Calu3 (cell line): ENCODE results near the gene SEMA4C. TPM values are rescaled to one million over a fixed set of nuclear protein-coding genes. Genes with fewer than 3 reads are reported as not detected.

Experiments
- BruUV-seq: library from RNA; stranded (reverse); fragments of 400-500 nt; replicated peaks from 2 replicates; lab custom pipeline; 2021; lab: Mats Ljungman, UMichigan
- CTCF ChIA-PET: fragments of 300-600 bp; sonication (Branson Sonifier 250); formaldehyde crosslinking; loops from one replicate; lab custom pipeline; 2022; ENCODE audit warnings: antibody characterized with exemption; lab: Charles Lee
- DNase-seq: peaks from one replicate; pipeline ENCODE4 v3.0.0; 2022
- H3K27ac Mint-ChIP-seq: one replicate; pipeline ENCODE4 v1.8.0; 2022; ENCODE audit warnings: mixed read lengths; ENCODE audit not compliant: unreplicated experiment
- H3K27me3 Mint-ChIP-seq: one replicate; pipeline ENCODE4 v1.8.0; 2022; ENCODE audit warnings: mixed read lengths; ENCODE audit not compliant: unreplicated experiment
- H3K36me3 Mint-ChIP-seq: one replicate; pipeline ENCODE4 v1.8.0; 2022; ENCODE audit warnings: mild to moderate bottlenecking, moderate library complexity, mixed read lengths; ENCODE audit not compliant: insufficient read depth, unreplicated experiment
- H3K4me1 Mint-ChIP-seq: one replicate; pipeline ENCODE4 v1.8.0; 2022; ENCODE audit warnings: mild to moderate bottlenecking, low read depth, mixed read lengths; ENCODE audit not compliant: unreplicated experiment
- H3K4me3 Mint-ChIP-seq: one replicate; pipeline ENCODE4 v1.8.0; 2022; ENCODE audit warnings: mild to moderate bottlenecking, low read depth, moderate library complexity, mixed read lengths; ENCODE audit not compliant: unreplicated experiment
- H3K9me3 Mint-ChIP-seq: one replicate; pipeline ENCODE4 v1.8.0; 2022; ENCODE audit warnings: low read depth, mixed read lengths; ENCODE audit not compliant: unreplicated experiment
- CTCF ChIP-seq: fragments of 200-600 bp; IDR thresholded peaks from one replicate; pipeline ENCODE4 v1.8.0; 2022; ENCODE audit warnings: antibody characterized with exemption; ENCODE audit not compliant: unreplicated experiment
- intact Hi-C: fragments of 100-400 bp; cut with micrococcal nuclease; formaldehyde crosslinking; loops from one replicate; pipeline ENCODE4 v1.10.0; 2022; ENCODE audit not compliant: unreplicated experiment
- total RNA-seq: library from RNA; stranded (reverse); gene quantifications from 2 replicates; pipeline ENCODE4 v1.2.3, GENCODE V29; 2022

The SEMA4C gene
- total RNA-seq, 1 experiment from 2014 or later = 25.3 TPM

- H3K27ac Mint-ChIP-seq = peak overlapping the region; percentile 68
- CTCF ChIA-PET = interaction anchor here (0.6 kb wide), 1 partner anchor 23 kb away, joined by 6 read pairs; no protein-coding TSS in a partner anchor
Measured at GRCh38 chr2:96888072-96889011, 18.5 kb upstream of the SEMA4C start.

GRCh38 chr2:96887493-96888012 is 17.7 kb upstream of the SEMA4C start:
- Mint-ChIP-seq H3K4me3 (no peak overlapping the region), H3K27ac (no peak overlapping the region), H3K27me3 (no peaks in the 10 kb centered on the region), H3K36me3 (no peaks in the 10 kb centered on the region), H3K9me3 (no peaks in the 10 kb centered on the region), H3K4me1 (peaks cover 47% of the 10 kb centered on the region)
- no TSS peak for BruUV-seq
- CTCF ChIA-PET = no interaction called here
- intact Hi-C loops = no loop called here
- no peak for DNase-seq
- TF ChIP-seq CTCF = no peak

More at GRCh38 chr2:96888072-96889011, 18.5 kb upstream of the SEMA4C start:
- Mint-ChIP-seq H3K9me3 (no peaks in the 10 kb centered on the region), H3K36me3 (no peaks in the 10 kb centered on the region), H3K4me1 (peaks cover 47% of the 10 kb centered on the region), H3K27me3 (no peaks in the 10 kb centered on the region), H3K4me3 (no peak overlapping the region)
- no peak for TF ChIP-seq CTCF
- peak; percentile 75 for DNase-seq
- intact Hi-C loops = no loop called here
- BruUV-seq = no TSS peak

GRCh38 chr2:96885432-96886347 is 15.8 kb upstream of the SEMA4C start:
- TF ChIP-seq CTCF = no peak
- no peaks in the 10 kb centered on the region for H3K9me3 Mint-ChIP-seq
- H3K27me3 Mint-ChIP-seq = peaks cover 9% of the 10 kb centered on the region
- no peaks in the 10 kb centered on the region for H3K36me3 Mint-ChIP-seq
- CTCF ChIA-PET = interaction anchor here (1.5 kb wide), 1 partner anchor 17 kb away, joined by 5 read pairs; no protein-coding TSS in a partner anchor
- H3K4me3 Mint-ChIP-seq = no peak overlapping the region
- BruUV-seq = no TSS peak
- no peak for DNase-seq
- intact Hi-C loops = no loop called here
- H3K4me1 Mint-ChIP-seq = peaks cover 39% of the 10 kb centered on the region
- no peak overlapping the region for H3K27ac Mint-ChIP-seq
